HAP-1 (cell line): ENCODE measurements around the gene FAM234A.
"Not testable (repeated sequence)": the region's sequence is repeated elsewhere in the genome, so short reads cannot be mapped to it uniquely, and the experiment has no call there.

ENCODE experiments used
- DNase-seq, 2 experiments: peaks; one replicate each; pipeline ENCODE4 v3.0.0-alpha.2; 2016 to 2020; ENCODE audit warnings: low spot score in 2 of 2
- H3K27me3 ChIP-seq: fragments of 250-450 bp; sonication (Bioruptor Pico); 2 replicates; pipeline ENCODE4 v1.5.1; 2020; ENCODE audit warnings: low read depth, mild to moderate bottlenecking, moderate library complexity
- H3K36me3 ChIP-seq: fragments of 250-450 bp; sonication (Bioruptor Pico); replicated peaks from 2 replicates; pipeline ENCODE4 v1.5.1; 2020; ENCODE audit warnings: mild to moderate bottlenecking
- H3K4me1 ChIP-seq: fragments of 250-450 bp; sonication (Bioruptor Pico); 2 replicates; pipeline ENCODE4 v1.5.1; 2020; ENCODE audit warnings: mild to moderate bottlenecking
- H3K4me3 ChIP-seq: fragments of 250-450 bp; sonication (Bioruptor Pico); 2 replicates; pipeline ENCODE4 v1.5.1; 2020; ENCODE audit warnings: mild to moderate bottlenecking, moderate library complexity
- H3K9me3 ChIP-seq: fragments of 250-450 bp; sonication (Bioruptor Pico); 2 replicates; pipeline ENCODE4 v1.5.1; 2020; ENCODE audit warnings: mild to moderate bottlenecking, moderate library complexity
- in situ Hi-C: fragments of 300-500 bp; cut with MboI; formaldehyde crosslinking; loops from 3 replicates; pipeline ENCODE4 v1.14.3; 2020; ENCODE audit warnings: low sequenced_read_pairs, inconsistent platforms, mixed read lengths

Gene FAM234A

GRCh38 chr16:263944-264343, 29.3 kb downstream of the FAM234A start:
- Histone ChIP-seq H3K27me3 (no peaks in the 10 kb centered on the region), H3K4me3 (no peak overlapping the region), H3K36me3 (peaks cover 7% of the 10 kb centered on the region), H3K9me3 (no peaks in the 10 kb centered on the region), H3K4me1 (no peaks in the 10 kb centered on the region)
- DNase-seq: no peak
- in situ Hi-C loops: no loop called here

- DNase-seq: no peak
- Histone ChIP-seq H3K36me3 (peaks cover 7% of the 10 kb centered on the region), H3K27me3 (no peaks in the 10 kb centered on the region), H3K4me1 (no peaks in the 10 kb centered on the region), H3K9me3 (no peaks in the 10 kb centered on the region), H3K4me3 (no peak overlapping the region)
- in situ Hi-C loops: no loop called here
These were observed 29.9 kb downstream of the FAM234A start for GRCh38 chr16:264440-264951.

- Histone ChIP-seq H3K9me3 (no peaks in the 10 kb centered on the region), H3K27me3 (no peaks in the 10 kb centered on the region), H3K4me3 (no peak overlapping the region), H3K36me3 (peaks cover 7% of the 10 kb centered on the region), H3K4me1 (no peaks in the 10 kb centered on the region)
- no peak for DNase-seq
- in situ Hi-C loops: no loop called here
These were observed 30.4 kb downstream of the FAM234A start for GRCh38 chr16:265002-265529.

GRCh38 chr16:265711-266110, 31.1 kb downstream of the FAM234A start:
- H3K36me3 ChIP-seq: peaks cover 7% of the 10 kb centered on the region
- no peaks in the 10 kb centered on the region for H3K27me3 ChIP-seq
- H3K4me3 ChIP-seq: no peak overlapping the region
- in situ Hi-C loops: no loop called here
- no peak for DNase-seq
- H3K4me1 ChIP-seq: no peaks in the 10 kb centered on the region
- H3K9me3 ChIP-seq: no peaks in the 10 kb centered on the region

- H3K9me3 ChIP-seq: no peaks in the 10 kb centered on the region
- no peaks in the 10 kb centered on the region for H3K4me1 ChIP-seq
- in situ Hi-C loops: no loop called here
These were observed 31.9 kb downstream of the FAM234A start for GRCh38 chr16:266258-267164.

GRCh38 chr16:267562-267961, 32.9 kb downstream of the FAM234A start:
- H3K4me1 ChIP-seq, H3K27me3 ChIP-seq, DNase-seq, H3K4me3 ChIP-seq, H3K9me3 ChIP-seq, in situ Hi-C loops, H3K36me3 ChIP-seq: not testable (repeated sequence)

More at GRCh38 chr16:266258-267164, 31.9 kb downstream of the FAM234A start:
- Histone ChIP-seq H3K27me3 (no peaks in the 10 kb centered on the region), H3K4me3 (no peak overlapping the region), H3K36me3 (peaks cover 7% of the 10 kb centered on the region)
- DNase-seq: no peak

- in situ Hi-C loops: no loop called here
- Histone ChIP-seq H3K9me3 (no peaks in the 10 kb centered on the region), H3K4me1 (no peaks in the 10 kb centered on the region; the same call in 1 of the 2 replicates), H3K36me3 (peaks cover 3% of the 10 kb centered on the region), H3K27me3 (no peaks in the 10 kb centered on the region), H3K4me3 (no peak overlapping the region)
- DNase-seq: no peak
These were observed 33.8 kb downstream of the FAM234A start for GRCh38 chr16:268141-269053.

GRCh38 chr16:269061-269796, 34.6 kb downstream of the FAM234A start:
- H3K4me3 ChIP-seq: no peak overlapping the region
- H3K9me3 ChIP-seq: no peaks in the 10 kb centered on the region
- H3K27me3 ChIP-seq: no peaks in the 10 kb centered on the region
- H3K36me3 ChIP-seq: peaks cover 3% of the 10 kb centered on the region
- H3K4me1 ChIP-seq: no peaks in the 10 kb centered on the region; the same call in 1 of the 2 replicates
- in situ Hi-C loops: no loop called here
- DNase-seq: no peak

- Histone ChIP-seq H3K36me3 (no peaks in the 10 kb centered on the region), H3K4me3 (no peak overlapping the region), H3K27me3 (no peaks in the 10 kb centered on the region), H3K9me3 (no peaks in the 10 kb centered on the region), H3K4me1 (no peaks in the 10 kb centered on the region; the same call in 1 of the 2 replicates)
- in situ Hi-C loops: no loop called here
- DNase-seq: no peak
These were observed 36.0 kb downstream of the FAM234A start for GRCh38 chr16:270381-271255.

- no peak for DNase-seq
- in situ Hi-C loops: no loop called here
- Histone ChIP-seq H3K36me3 (no peaks in the 10 kb centered on the region), H3K4me1 (no peaks in the 10 kb centered on the region; the same call in 1 of the 2 replicates), H3K4me3 (no peak overlapping the region), H3K9me3 (no peaks in the 10 kb centered on the region), H3K27me3 (no peaks in the 10 kb centered on the region)
These were observed 38.3 kb downstream of the FAM234A start for GRCh38 chr16:272633-273546.

GRCh38 chr16:273547-274421, 39.2 kb downstream of the FAM234A start:
- Histone ChIP-seq H3K9me3 (no peaks in the 10 kb centered on the region), H3K4me1 (no peaks in the 10 kb centered on the region; the same call in 1 of the 2 replicates), H3K27me3 (no peaks in the 10 kb centered on the region), H3K4me3 (no peak overlapping the region), H3K36me3 (no peaks in the 10 kb centered on the region)
- in situ Hi-C loops: no loop called here
- peak in 1 of 2 experiments; percentile 66 for DNase-seq
